ENCODE results near the gene POLE2.
A peak's percentile ranks its signal among the peaks of the same experiment; 100 is the strongest.

DNA sequence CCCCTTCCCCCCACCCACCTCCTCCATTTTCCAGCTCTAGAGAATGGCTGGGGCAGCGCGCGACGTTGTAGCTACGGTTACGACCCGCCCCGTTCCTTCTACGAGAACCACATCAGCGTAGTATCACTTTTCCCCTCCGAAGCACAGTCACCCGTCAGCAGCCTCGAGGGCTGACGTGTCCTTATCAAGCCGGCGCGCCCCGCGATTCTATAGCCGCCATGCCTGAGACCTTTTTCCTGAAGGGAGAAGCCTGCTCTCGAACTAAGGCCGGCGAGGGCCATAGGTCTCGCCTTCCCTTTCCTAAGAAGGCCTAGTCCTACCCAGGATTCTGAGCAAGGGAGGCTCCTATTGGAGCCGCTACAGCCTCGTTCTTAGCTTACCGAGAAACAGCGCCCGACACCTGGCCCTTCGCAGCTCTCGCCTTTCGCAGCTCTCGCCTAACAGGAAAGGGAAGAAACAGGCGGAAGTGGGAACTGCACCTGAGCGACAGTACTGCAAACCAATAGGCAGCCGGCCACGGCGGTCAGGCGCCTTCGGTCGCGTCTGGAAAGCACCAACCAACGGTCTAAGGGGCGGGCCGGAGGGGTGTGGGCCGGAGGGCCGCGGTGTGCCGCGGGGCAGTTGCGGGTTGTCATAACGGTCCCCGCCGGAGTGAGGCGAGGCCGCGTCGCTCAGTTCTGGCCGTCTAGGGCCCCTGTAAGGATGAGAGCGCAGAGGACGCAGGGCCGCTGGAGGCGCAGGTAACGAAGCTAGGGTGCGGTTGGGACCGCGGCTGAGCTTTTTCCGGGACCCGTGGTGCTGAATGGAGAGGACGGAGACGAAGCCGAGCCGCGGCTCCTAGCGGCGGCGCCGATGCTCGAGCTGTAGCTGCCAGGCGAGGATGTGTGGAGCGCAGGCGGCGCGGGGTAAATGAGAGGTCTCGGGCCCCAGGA, 67.6 kb downstream of the POLE2 start, which contains the start of the genes MGAT2 and RPL36AL:
- TF ChIP-seq, protein P1, sequence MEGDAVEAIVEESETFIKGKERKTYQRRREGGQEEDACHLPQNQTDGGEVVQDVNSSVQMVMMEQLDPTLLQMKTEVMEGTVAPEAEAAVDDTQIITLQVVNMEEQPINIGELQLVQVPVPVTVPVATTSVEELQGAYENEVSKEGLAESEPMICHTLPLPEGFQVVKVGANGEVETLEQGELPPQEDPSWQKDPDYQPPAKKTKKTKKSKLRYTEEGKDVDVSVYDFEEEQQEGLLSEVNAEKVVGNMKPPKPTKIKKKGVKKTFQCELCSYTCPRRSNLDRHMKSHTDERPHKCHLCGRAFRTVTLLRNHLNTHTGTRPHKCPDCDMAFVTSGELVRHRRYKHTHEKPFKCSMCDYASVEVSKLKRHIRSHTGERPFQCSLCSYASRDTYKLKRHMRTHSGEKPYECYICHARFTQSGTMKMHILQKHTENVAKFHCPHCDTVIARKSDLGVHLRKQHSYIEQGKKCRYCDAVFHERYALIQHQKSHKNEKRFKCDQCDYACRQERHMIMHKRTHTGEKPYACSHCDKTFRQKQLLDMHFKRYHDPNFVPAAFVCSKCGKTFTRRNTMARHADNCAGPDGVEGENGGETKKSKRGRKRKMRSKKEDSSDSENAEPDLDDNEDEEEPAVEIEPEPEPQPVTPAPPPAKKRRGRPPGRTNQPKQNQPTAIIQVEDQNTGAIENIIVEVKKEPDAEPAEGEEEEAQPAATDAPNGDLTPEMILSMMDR (IDR thresholded peaks at IDR 0.05), result peak in 3 of 4 experiments; percentile 21 to 52 (median 32)
- TF ChIP-seq EP300 (IDR thresholded peaks at IDR 0.05) (no peak), POLR2AphosphoS5 (IDR thresholded peaks at IDR 0.05) (peak; percentile 98)
